ENCODE data around the gene AMBRA1.
A peak's percentile ranks its signal among the peaks of the same experiment; 100 is the strongest.

Gene AMBRA1

GRCh38 chr11:46397526-46397925 is 196.3 kb downstream of the AMBRA1 start:
- no peaks in the 10 kb centered on the region for H3K27me3 ChIP-seq (ENCODE audit: insufficient read depth, poor library complexity, severe bottlenecking)
- no peak overlapping the region for H3K4me3 ChIP-seq (replicated peaks; ENCODE audit: insufficient read depth, low read length)
- TF ChIP-seq GABPA (IDR thresholded peaks at IDR 0.05; ENCODE audit: low read depth) (no peak), REST (IDR thresholded peaks at IDR 0.05; ENCODE audit: insufficient replicate concordance, low read depth) (no peak), POLR2AphosphoS5 (IDR thresholded peaks at IDR 0.05; ENCODE audit: low read depth) (no peak), SPI1 (IDR thresholded peaks at IDR 0.05; ENCODE audit: borderline replicate concordance, low read depth) (no peak), CTCF (IDR thresholded peaks at IDR 0.05; ENCODE audit: insufficient read depth, low read length) (no peak)
- H3K27ac ChIP-seq (replicated peaks), result no peak overlapping the region
- no peak for DNase-seq (ENCODE audit: low read depth in 1 of 2, low spot score in 1 of 2)

- DNase-seq (ENCODE audit: low read depth in 1 of 2, low spot score in 1 of 2), result no peak
These were observed 200.1 kb downstream of the AMBRA1 start for GRCh38 chr11:46393759-46394158.

GRCh38 chr11:46393231-46393616 is 200.6 kb downstream of the AMBRA1 start:
- no peak for DNase-seq (ENCODE audit: low read depth in 1 of 2, low spot score in 1 of 2)
- TF ChIP-seq GABPA (IDR thresholded peaks at IDR 0.05; ENCODE audit: low read depth) (no peak), REST (IDR thresholded peaks at IDR 0.05; ENCODE audit: insufficient replicate concordance, low read depth) (no peak), SPI1 (IDR thresholded peaks at IDR 0.05; ENCODE audit: borderline replicate concordance, low read depth) (no peak), CTCF (IDR thresholded peaks at IDR 0.05; ENCODE audit: insufficient read depth, low read length) (no peak), POLR2AphosphoS5 (IDR thresholded peaks at IDR 0.05; ENCODE audit: low read depth) (no peak)
- Histone ChIP-seq H3K27me3 (ENCODE audit: insufficient read depth, poor library complexity, severe bottlenecking) (peaks cover 25% of the 10 kb centered on the region), H3K4me3 (replicated peaks; ENCODE audit: insufficient read depth, low read length) (peak overlapping the region; percentile 57), H3K27ac (replicated peaks) (no peak overlapping the region)

More at GRCh38 chr11:46393759-46394158, 200.1 kb downstream of the AMBRA1 start:
- Histone ChIP-seq H3K27ac (replicated peaks) (no peak overlapping the region), H3K4me3 (replicated peaks; ENCODE audit: insufficient read depth, low read length) (no peak overlapping the region), H3K27me3 (ENCODE audit: insufficient read depth, poor library complexity, severe bottlenecking) (peaks cover 22% of the 10 kb centered on the region)
- TF ChIP-seq CTCF (IDR thresholded peaks at IDR 0.05; ENCODE audit: insufficient read depth, low read length) (no peak), POLR2AphosphoS5 (IDR thresholded peaks at IDR 0.05; ENCODE audit: low read depth) (no peak), SPI1 (IDR thresholded peaks at IDR 0.05; ENCODE audit: borderline replicate concordance, low read depth) (no peak), GABPA (IDR thresholded peaks at IDR 0.05; ENCODE audit: low read depth) (no peak), REST (IDR thresholded peaks at IDR 0.05; ENCODE audit: insufficient replicate concordance, low read depth) (no peak)
